A204.1 (cell line): Measurements from ENCODE around the gene GLRX3.

Experiments
- FAIRE-seq: peaks from 2 replicates; lab custom pipeline; 2012; peaks lifted over from hg19 to GRCh38; lab: Jason Lieb, UNC

GLRX3 gene

DNA sequence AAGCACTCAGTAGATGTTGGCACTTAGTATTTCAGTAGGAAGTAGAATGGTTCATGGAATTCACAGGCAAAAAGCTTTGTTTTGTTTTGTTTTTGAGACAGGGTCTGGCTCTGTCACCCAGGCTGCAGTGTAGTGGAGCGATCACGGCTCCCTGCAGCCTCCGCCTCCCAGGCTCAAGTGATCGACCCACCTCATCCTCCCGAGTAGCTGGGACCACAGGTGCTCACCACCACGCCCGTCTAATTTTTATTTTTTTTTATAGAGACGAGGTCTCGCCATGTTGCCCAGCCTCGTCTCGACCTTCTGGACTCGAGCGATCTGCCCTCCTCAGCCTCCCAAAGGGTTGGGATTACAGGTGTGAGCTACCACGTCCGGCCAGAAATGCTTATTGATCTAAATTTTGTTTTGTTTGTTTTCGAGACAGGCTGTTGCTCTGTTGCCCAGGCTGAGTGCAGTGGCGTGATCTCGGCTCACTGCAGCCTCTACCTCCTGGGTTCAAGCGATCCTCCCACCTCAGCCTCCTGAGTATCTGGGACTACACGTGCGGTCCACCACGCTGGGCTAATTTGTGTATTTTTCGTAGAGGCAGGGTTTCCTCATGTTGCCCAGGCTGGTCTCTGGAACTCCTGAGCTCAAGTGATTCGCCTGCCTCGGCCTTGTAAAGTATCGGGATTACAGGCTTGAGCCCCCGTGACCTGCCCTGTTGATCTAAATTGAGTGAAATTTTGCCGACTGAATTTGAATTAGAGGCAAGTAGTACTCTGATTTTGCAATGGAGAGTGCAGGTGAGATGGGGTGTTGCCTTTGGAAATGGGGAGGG lies 1.7 kb downstream of the GLRX3 start:
- no peak for FAIRE-seq

- no peak for FAIRE-seq
These were observed 2.3 kb downstream of the GLRX3 start for GRCh38 chr10:130138479-130138866.

DNA sequence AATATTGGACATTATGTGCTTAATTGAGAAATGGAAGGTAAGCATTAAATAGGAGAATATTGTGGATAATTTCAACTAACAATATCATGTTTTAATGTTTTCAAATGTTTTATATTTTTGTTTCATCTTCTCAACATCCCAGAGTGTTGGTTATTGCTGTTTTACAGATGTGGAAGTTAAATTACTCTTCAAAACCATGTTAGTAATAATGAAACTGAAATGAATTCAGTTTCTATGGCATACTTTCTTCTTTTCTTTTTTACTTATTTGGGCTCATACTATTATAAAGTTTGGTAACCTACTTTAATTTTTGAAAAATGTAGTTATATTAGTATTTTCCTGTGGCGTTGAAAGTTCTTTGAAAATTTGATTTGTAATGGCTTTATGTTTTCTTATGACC lies 4.2 kb downstream of the GLRX3 start:
- peak; percentile 66 for FAIRE-seq

DNA sequence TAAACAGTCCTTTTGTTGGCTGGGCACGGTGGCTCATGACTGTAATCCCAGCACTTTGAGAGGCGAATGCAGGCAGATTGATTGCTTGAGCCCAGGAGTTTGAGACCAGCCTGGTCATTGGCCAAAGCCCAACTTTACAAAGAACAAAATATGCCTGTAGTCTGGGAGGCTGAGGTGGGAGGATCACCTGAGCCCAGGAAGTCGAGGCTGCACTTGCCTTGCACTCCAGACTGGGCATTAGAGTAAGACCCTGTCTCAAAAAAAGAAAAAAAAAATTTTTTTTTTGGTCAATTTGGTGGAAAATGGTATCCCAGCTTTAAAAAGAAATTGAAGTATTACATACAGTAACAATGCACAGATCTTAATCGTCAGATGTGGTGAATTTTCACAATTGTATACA lies 4.8 kb downstream of the GLRX3 start:
- FAIRE-seq = no peak

GRCh38 chr10:130141460-130141859 lies 5.3 kb downstream of the GLRX3 start:
- FAIRE-seq = no peak

GRCh38 chr10:130141878-130142277 lies 5.7 kb downstream of the GLRX3 start:
- no peak for FAIRE-seq

- no peak for FAIRE-seq
These were observed 9.9 kb downstream of the GLRX3 start for GRCh38 chr10:130146042-130146441.

- FAIRE-seq = peak; percentile 62
These were observed 23.1 kb downstream of the GLRX3 start for GRCh38 chr10:130159192-130159794.

GRCh38 chr10:130160775-130161174 lies 24.6 kb downstream of the GLRX3 start:
- no peak for FAIRE-seq

GRCh38 chr10:130161331-130161730 lies 25.1 kb downstream of the GLRX3 start:
- FAIRE-seq = no peak

- no peak for FAIRE-seq
These were observed 31.0 kb downstream of the GLRX3 start for GRCh38 chr10:130167193-130167592.

DNA sequence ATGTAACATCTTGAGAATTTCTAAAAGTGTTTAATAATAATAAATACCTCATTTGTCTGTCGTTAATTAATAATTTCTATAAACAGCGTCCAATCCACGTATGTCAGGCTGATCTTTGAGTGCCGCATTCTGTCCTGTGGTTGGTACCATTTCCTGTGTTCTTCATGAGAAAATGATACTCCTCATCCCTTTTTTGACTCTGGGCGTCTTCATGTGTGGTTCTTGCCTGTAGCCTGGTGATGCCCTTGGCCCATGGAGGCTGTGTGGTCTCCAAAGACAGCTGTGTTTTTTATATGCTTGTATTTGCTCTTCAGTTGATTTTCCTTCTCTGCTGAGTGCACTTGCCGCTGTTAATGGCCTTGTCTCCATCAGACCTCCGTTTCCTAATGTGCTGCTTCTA lies 31.5 kb downstream of the GLRX3 start:
- no peak for FAIRE-seq

GRCh38 chr10:130169136-130169859 lies 33.1 kb downstream of the GLRX3 start:
- FAIRE-seq = no peak

- FAIRE-seq = no peak
These were observed 35.0 kb downstream of the GLRX3 start for GRCh38 chr10:130171196-130171595.

DNA sequence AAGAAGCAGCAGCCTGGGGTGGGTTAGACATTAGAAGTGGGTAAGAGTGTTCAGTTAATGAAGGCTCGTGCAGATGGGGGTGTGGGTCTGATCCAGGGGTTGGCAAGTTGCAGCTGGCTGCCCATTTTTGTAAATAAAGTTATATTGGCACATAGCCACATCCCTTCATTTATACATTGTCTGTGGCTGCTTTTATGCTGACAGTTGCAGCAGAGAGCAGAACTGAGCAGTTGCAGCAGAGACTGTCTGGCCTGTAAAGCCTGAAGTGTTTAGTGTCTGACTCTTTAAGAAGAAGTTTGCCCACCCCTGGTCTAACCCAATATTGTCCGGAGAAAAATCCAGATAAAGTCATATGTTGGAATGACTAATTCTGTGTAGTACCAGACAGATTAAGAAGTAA lies 38.1 kb downstream of the GLRX3 start:
- FAIRE-seq = no peak

DNA sequence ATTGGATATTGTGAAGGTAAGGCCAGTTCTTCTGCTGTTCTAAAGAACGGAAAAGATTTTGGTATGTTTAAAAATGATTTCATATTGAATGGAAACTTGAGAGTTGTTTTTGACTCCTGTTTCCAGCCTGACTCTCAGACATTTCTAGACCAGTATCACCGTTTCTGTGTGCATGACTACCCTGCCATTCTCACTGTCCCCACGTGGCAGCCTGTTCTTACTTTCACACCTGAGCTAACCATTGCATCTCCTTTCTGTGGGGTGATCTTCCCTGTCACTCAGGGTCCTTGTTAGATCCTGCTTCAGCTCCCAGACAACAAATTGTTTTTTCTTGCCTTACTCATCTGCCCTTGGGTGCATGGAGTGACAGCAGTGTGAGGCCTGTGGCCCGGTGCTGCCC lies 38.9 kb downstream of the GLRX3 start:
- FAIRE-seq = no peak

DNA sequence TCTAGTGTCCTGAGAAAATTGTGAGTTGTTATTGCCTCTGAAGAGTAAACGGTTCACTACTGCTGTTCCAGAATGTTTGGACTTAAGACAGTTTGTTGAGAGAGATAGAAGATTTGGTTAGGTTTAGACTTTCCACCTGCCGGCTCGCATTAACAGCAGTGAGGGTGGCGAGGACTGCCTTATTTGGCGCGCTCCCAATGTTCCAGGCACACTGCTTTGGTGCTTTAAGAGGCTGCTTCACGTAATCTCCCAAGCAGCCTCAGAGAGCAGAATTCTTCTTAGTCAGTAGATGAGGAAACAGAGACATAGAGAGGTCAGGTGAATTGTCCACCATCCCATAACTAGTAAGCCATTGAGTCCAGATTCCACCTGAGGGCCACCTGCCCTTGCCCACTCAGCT lies 41.1 kb downstream of the GLRX3 start:
- no peak for FAIRE-seq

DNA sequence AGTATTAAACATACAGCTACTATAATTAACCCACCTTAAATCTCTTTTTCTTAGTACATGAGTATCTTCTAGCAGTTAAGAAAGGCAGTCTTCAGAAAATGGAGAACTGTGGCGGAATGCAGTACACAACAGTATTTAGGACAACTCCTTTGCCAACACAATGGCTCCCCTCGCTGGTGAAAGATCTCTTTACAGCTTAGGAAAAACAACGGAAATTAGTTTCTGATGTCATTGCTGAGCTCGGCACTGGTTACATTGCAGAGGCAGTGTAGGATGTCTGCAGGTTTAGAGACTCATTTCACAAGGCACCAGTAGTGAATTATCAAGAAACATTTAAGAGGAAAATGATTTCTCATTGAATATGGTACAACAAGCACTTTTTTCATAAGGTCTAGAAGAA lies 43.4 kb downstream of the GLRX3 start:
- no peak for FAIRE-seq

GRCh38 chr10:130180416-130180815 lies 44.2 kb downstream of the GLRX3 start:
- FAIRE-seq = no peak

- no peak for FAIRE-seq
These were observed 45.7 kb downstream of the GLRX3 start for GRCh38 chr10:130181858-130182257.

- FAIRE-seq = no peak
These were observed 49.4 kb downstream of the GLRX3 start for GRCh38 chr10:130185591-130185990.

GRCh38 chr10:130188195-130189175 lies 52.3 kb downstream of the GLRX3 start:
- no peak for FAIRE-seq
